ENCODE measurements around the gene PET117.

Gene PET117

GRCh38 chr20:18166241-18166881 is 28.7 kb downstream of the PET117 start:
- no peak overlapping the region for H2AFZ ChIP-seq (ENCODE audit: low read depth, low read length)
- H2BK120ac ChIP-seq (ENCODE audit: low read depth, low read length), result no peak overlapping the region
- H2BK12ac ChIP-seq (ENCODE audit: low read length in 2 of 2), result no peak overlapping the region
- H3K4me3 ChIP-seq (ENCODE audit: insufficient read depth in 1 of 2, low read depth in 1 of 2, low read length in 2 of 2), result no peak overlapping the region
- peaks cover 17 to 50% of the 10 kb centered on the region in 2 experiments for H3K36me3 ChIP-seq (ENCODE audit: control insufficient read depth in 1 of 2, insufficient read depth in 2 of 2, low read depth in 1 of 2, low read length in 2 of 2)
- H3K14ac ChIP-seq (ENCODE audit: low read length in 2 of 2), result no peak overlapping the region
- no peak overlapping the region for H3K18ac ChIP-seq (ENCODE audit: low read depth in 1 of 2, low read length in 2 of 2)
- H4K8ac ChIP-seq (ENCODE audit: low read length), result no peak overlapping the region
- H3K27me3 ChIP-seq (ENCODE audit: control insufficient read depth in 1 of 2, insufficient read depth in 1 of 2, low read length in 2 of 2), result no peaks in the 10 kb centered on the region
- H3K79me1 ChIP-seq (replicated peaks; ENCODE audit: low read length, poor library complexity, severe bottlenecking), result peaks cover 12% of the 10 kb centered on the region
- H3K9me3 ChIP-seq (ENCODE audit: control insufficient read depth, low read length), result no peaks in the 10 kb centered on the region
- H3K9ac ChIP-seq (ENCODE audit: low read length), result no peak overlapping the region
- H4K91ac ChIP-seq (ENCODE audit: low read length), result no peak overlapping the region
- no peak overlapping the region for H2BK15ac ChIP-seq (ENCODE audit: low read depth, poor library complexity, severe bottlenecking)
- no peak overlapping the region for H3K4me2 ChIP-seq (ENCODE audit: low read length, poor library complexity, severe bottlenecking)
- 97% methylated on average over 5 of the region's 5 CpGs for WGBS
- H3K4ac ChIP-seq (ENCODE audit: low read depth in 1 of 2, low read length in 2 of 2), result no peak overlapping the region
- no peak for DNase-seq
- H3K23ac ChIP-seq (ENCODE audit: low read length in 2 of 2), result no peak overlapping the region
- H2BK5ac ChIP-seq (ENCODE audit: low read depth, low read length, poor library complexity, severe bottlenecking), result no peak overlapping the region
- no peaks in the 10 kb centered on the region for H3K4me1 ChIP-seq (ENCODE audit: control insufficient read depth, insufficient read depth, low read depth, low read length)
- no peak overlapping the region for H3K27ac ChIP-seq (ENCODE audit: low read length, poor library complexity, severe bottlenecking)
- H2AK5ac ChIP-seq (ENCODE audit: low read length, severe bottlenecking), result no peak overlapping the region

- Histone ChIP-seq H3K9me3 (ENCODE audit: control insufficient read depth, low read length) (no peaks in the 10 kb centered on the region), H3K18ac (ENCODE audit: low read depth in 1 of 2, low read length in 2 of 2) (no peak overlapping the region), H2AK5ac (ENCODE audit: low read length, severe bottlenecking) (no peak overlapping the region)
These were observed 29.3 kb downstream of the PET117 start for GRCh38 chr20:18166950-18167349.

GRCh38 chr20:18172379-18172778 is 34.7 kb downstream of the PET117 start:
- no peak overlapping the region for H2BK12ac ChIP-seq (ENCODE audit: low read length in 2 of 2)
- peaks cover 15% of the 10 kb centered on the region for H3K79me1 ChIP-seq (replicated peaks; ENCODE audit: low read length, poor library complexity, severe bottlenecking)
- WGBS, result 97% methylated on average over 2 of the region's 2 CpGs
- H3K4ac ChIP-seq (ENCODE audit: low read depth in 1 of 2, low read length in 2 of 2), result no peak overlapping the region
- no peak overlapping the region for H4K8ac ChIP-seq (ENCODE audit: low read length)
- no peak for DNase-seq
- H3K36me3 ChIP-seq (ENCODE audit: control insufficient read depth in 1 of 2, insufficient read depth in 2 of 2, low read depth in 1 of 2, low read length in 2 of 2), result peaks cover 4 to 24% of the 10 kb centered on the region in 2 experiments
- H4K91ac ChIP-seq (ENCODE audit: low read length), result no peak overlapping the region
- peaks cover 2% of the 10 kb centered on the region for H3K4me1 ChIP-seq (ENCODE audit: control insufficient read depth, insufficient read depth, low read depth, low read length)
- no peak overlapping the region for H2AK5ac ChIP-seq (ENCODE audit: low read length, severe bottlenecking)
- H2BK15ac ChIP-seq (ENCODE audit: low read depth, poor library complexity, severe bottlenecking), result no peak overlapping the region
- H2BK5ac ChIP-seq (ENCODE audit: low read depth, low read length, poor library complexity, severe bottlenecking), result no peak overlapping the region
- no peak overlapping the region for H3K4me2 ChIP-seq (ENCODE audit: low read length, poor library complexity, severe bottlenecking)
- no peak overlapping the region for H3K23ac ChIP-seq (ENCODE audit: low read length in 2 of 2)
- H3K18ac ChIP-seq (ENCODE audit: low read depth in 1 of 2, low read length in 2 of 2), result no peak overlapping the region
- H3K4me3 ChIP-seq (ENCODE audit: insufficient read depth in 1 of 2, low read depth in 1 of 2, low read length in 2 of 2), result no peak overlapping the region
- no peak overlapping the region for H2AFZ ChIP-seq (ENCODE audit: low read depth, low read length)
- no peak overlapping the region for H3K27ac ChIP-seq (ENCODE audit: low read length, poor library complexity, severe bottlenecking)
- H3K9me3 ChIP-seq (ENCODE audit: control insufficient read depth, low read length), result no peaks in the 10 kb centered on the region
- H2BK120ac ChIP-seq (ENCODE audit: low read depth, low read length), result no peak overlapping the region
- no peak overlapping the region for H3K14ac ChIP-seq (ENCODE audit: low read length in 2 of 2)
- no peak overlapping the region for H3K9ac ChIP-seq (ENCODE audit: low read length)
- no peaks in the 10 kb centered on the region for H3K27me3 ChIP-seq (ENCODE audit: control insufficient read depth in 1 of 2, insufficient read depth in 1 of 2, low read length in 2 of 2)

More at GRCh38 chr20:18166950-18167349, 29.3 kb downstream of the PET117 start:
- Histone ChIP-seq H2AFZ (ENCODE audit: low read depth, low read length) (no peak overlapping the region), H3K4me1 (ENCODE audit: control insufficient read depth, insufficient read depth, low read depth, low read length) (no peaks in the 10 kb centered on the region), H3K9ac (ENCODE audit: low read length) (no peak overlapping the region), H2BK5ac (ENCODE audit: low read depth, low read length, poor library complexity, severe bottlenecking) (no peak overlapping the region), H2BK12ac (ENCODE audit: low read length in 2 of 2) (no peak overlapping the region), H3K4me3 (ENCODE audit: insufficient read depth in 1 of 2, low read depth in 1 of 2, low read length in 2 of 2) (no peak overlapping the region), H3K79me1 (replicated peaks; ENCODE audit: low read length, poor library complexity, severe bottlenecking) (peaks cover 12% of the 10 kb centered on the region), H3K4ac (ENCODE audit: low read depth in 1 of 2, low read length in 2 of 2) (no peak overlapping the region), H4K8ac (ENCODE audit: low read length) (no peak overlapping the region), H3K27me3 (ENCODE audit: control insufficient read depth in 1 of 2, insufficient read depth in 1 of 2, low read length in 2 of 2) (no peaks in the 10 kb centered on the region), H2BK120ac (ENCODE audit: low read depth, low read length) (no peak overlapping the region), H2BK15ac (ENCODE audit: low read depth, poor library complexity, severe bottlenecking) (no peak overlapping the region), H3K27ac (ENCODE audit: low read length, poor library complexity, severe bottlenecking) (no peak overlapping the region), H4K91ac (ENCODE audit: low read length) (no peak overlapping the region), H3K36me3 (ENCODE audit: control insufficient read depth in 1 of 2, insufficient read depth in 2 of 2, low read depth in 1 of 2, low read length in 2 of 2) (peaks cover 15 to 45% of the 10 kb centered on the region in 2 experiments), H3K4me2 (ENCODE audit: low read length, poor library complexity, severe bottlenecking) (no peak overlapping the region), H3K23ac (ENCODE audit: low read length in 2 of 2) (no peak overlapping the region), H3K14ac (ENCODE audit: low read length in 2 of 2) (no peak overlapping the region)
- 100% methylated on average over 1 of the region's 1 CpG for whole genome bisulfite sequencing
- no peak for DNase-seq

GRCh38 chr20:18174906-18175683 is 37.4 kb downstream of the PET117 start:
- no peak overlapping the region for H3K4me2 ChIP-seq (ENCODE audit: low read length, poor library complexity, severe bottlenecking)
- 98% methylated on average over 14 of the region's 14 CpGs for WGBS
- no peak overlapping the region for H3K27ac ChIP-seq (ENCODE audit: low read length, poor library complexity, severe bottlenecking)
- no peak overlapping the region for H2BK12ac ChIP-seq (ENCODE audit: low read length in 2 of 2)
- no peak overlapping the region for H3K14ac ChIP-seq (ENCODE audit: low read length in 2 of 2)
- H3K18ac ChIP-seq (ENCODE audit: low read depth in 1 of 2, low read length in 2 of 2), result no peak overlapping the region
- H3K9ac ChIP-seq (ENCODE audit: low read length), result no peak overlapping the region
- no peak overlapping the region for H4K91ac ChIP-seq (ENCODE audit: low read length)
- no peak overlapping the region for H3K4me3 ChIP-seq (ENCODE audit: insufficient read depth in 1 of 2, low read depth in 1 of 2, low read length in 2 of 2)
- no peak overlapping the region for H4K8ac ChIP-seq (ENCODE audit: low read length)
- H2AFZ ChIP-seq (ENCODE audit: low read depth, low read length), result no peak overlapping the region
- no peak overlapping the region for H3K4ac ChIP-seq (ENCODE audit: low read depth in 1 of 2, low read length in 2 of 2)
- no peak overlapping the region for H2BK15ac ChIP-seq (ENCODE audit: low read depth, poor library complexity, severe bottlenecking)
- H2BK120ac ChIP-seq (ENCODE audit: low read depth, low read length), result no peak overlapping the region
- no peaks in the 10 kb centered on the region for H3K27me3 ChIP-seq (ENCODE audit: control insufficient read depth in 1 of 2, insufficient read depth in 1 of 2, low read length in 2 of 2)
- H3K36me3 ChIP-seq (ENCODE audit: control insufficient read depth in 1 of 2, insufficient read depth in 2 of 2, low read depth in 1 of 2, low read length in 2 of 2), result peaks cover 9 to 34% of the 10 kb centered on the region in 2 experiments
- no peak overlapping the region for H3K23ac ChIP-seq (ENCODE audit: low read length in 2 of 2)
- DNase-seq, result no peak
- H3K79me1 ChIP-seq (replicated peaks; ENCODE audit: low read length, poor library complexity, severe bottlenecking), result peaks cover 22% of the 10 kb centered on the region
- peaks cover 2% of the 10 kb centered on the region for H3K4me1 ChIP-seq (ENCODE audit: control insufficient read depth, insufficient read depth, low read depth, low read length)
- no peak overlapping the region for H2AK5ac ChIP-seq (ENCODE audit: low read length, severe bottlenecking)
- H3K9me3 ChIP-seq (ENCODE audit: control insufficient read depth, low read length), result no peaks in the 10 kb centered on the region
- H2BK5ac ChIP-seq (ENCODE audit: low read depth, low read length, poor library complexity, severe bottlenecking), result no peak overlapping the region

Data from mesenchymal stem cell (in vitro differentiated cells and primary cell).